GM21526 (cell line): ENCODE data around the gene C5.
"Not testable (repeated sequence)": the region's sequence is repeated elsewhere in the genome, so short reads cannot be mapped to it uniquely, and the experiment has no call there.

ENCODE experiments used
- ATAC-seq: cut with Tn5 transposase; IDR thresholded peaks from one replicate; pipeline ENCODE4 v1.9.1; 2021; ENCODE audit warnings: moderate library complexity; ENCODE audit not compliant: unreplicated experiment, low FRiP score

C5 gene

GRCh38 chr9:121053544-121053943 is 3.5 kb upstream of the C5 start:
- no peak for ATAC-seq

GRCh38 chr9:121048618-121049017 is 1.5 kb downstream of the C5 start:
- ATAC-seq, result no peak

- no peak for ATAC-seq
Measured at GRCh38 chr9:121048175-121048574, 1.9 kb downstream of the C5 start.

- ATAC-seq, result no peak
Measured at GRCh38 chr9:121038804-121039203, 11.3 kb downstream of the C5 start.

- no peak for ATAC-seq
Measured at GRCh38 chr9:121038362-121038761, 11.7 kb downstream of the C5 start.

- ATAC-seq, result not testable (repeated sequence)
Measured at GRCh38 chr9:121035717-121036116, 14.4 kb downstream of the C5 start.

- no peak for ATAC-seq
Measured at GRCh38 chr9:121034529-121034928, 15.5 kb downstream of the C5 start.

GRCh38 chr9:121029469-121029868 is 20.6 kb downstream of the C5 start:
- no peak for ATAC-seq

- not testable (repeated sequence) for ATAC-seq
Measured at GRCh38 chr9:121028285-121028684, 21.8 kb downstream of the C5 start.

GRCh38 chr9:121026768-121027167 is 23.3 kb downstream of the C5 start:
- no peak for ATAC-seq

GRCh38 chr9:121026260-121026691 is 23.8 kb downstream of the C5 start:
- ATAC-seq, result no peak

- ATAC-seq, result no peak
Measured at GRCh38 chr9:121024237-121024636, 25.8 kb downstream of the C5 start.

GRCh38 chr9:121023064-121023463 is 27.0 kb downstream of the C5 start:
- ATAC-seq, result no peak

- ATAC-seq, result no peak
Measured at GRCh38 chr9:121021301-121021700, 28.8 kb downstream of the C5 start.

- ATAC-seq, result no peak
Measured at GRCh38 chr9:121019273-121019672, 30.8 kb downstream of the C5 start.

- ATAC-seq, result no peak
Measured at GRCh38 chr9:121013911-121014310, 36.2 kb downstream of the C5 start.

GRCh38 chr9:121009650-121010049 is 40.4 kb downstream of the C5 start:
- ATAC-seq, result no peak

- ATAC-seq, result no peak
Measured at GRCh38 chr9:120999317-120999716, 50.8 kb downstream of the C5 start.

- ATAC-seq, result no peak
Measured at GRCh38 chr9:120998111-120998510, 52.0 kb downstream of the C5 start.

- no peak for ATAC-seq
Measured at GRCh38 chr9:120997502-120997901, 52.6 kb downstream of the C5 start.

GRCh38 chr9:120996409-120996808 is 53.7 kb downstream of the C5 start:
- no peak for ATAC-seq

- ATAC-seq, result no peak
Measured at GRCh38 chr9:120989065-120989464, 61.0 kb downstream of the C5 start.

GRCh38 chr9:120985819-120986222 is 64.3 kb downstream of the C5 start:
- no peak for ATAC-seq
